Activated naive CD4-positive, alpha-beta T cell treated with anti-CD3 and anti-CD28 coated beads for 36 hours (primary cell): ENCODE data around the gene PITPNM2. TPM values are rescaled to one million over a fixed set of nuclear protein-coding genes. Genes with fewer than 3 reads are reported as not detected.

ENCODE experiments used
- CTCF ChIA-PET: fragments of 350-600 bp; sonication (Branson Sonifier 250); formaldehyde crosslinking; loops from one replicate; lab custom pipeline; 2021; ENCODE audit warnings: antibody characterized with exemption; lab: Charles Lee
- DNase-seq: peaks from one replicate; pipeline ENCODE4 v3.0.0-alpha.2; 2020
- H3K27ac Mint-ChIP-seq: one replicate; pipeline ENCODE4 v1.8.0; 2021; ENCODE audit warnings: mild to moderate bottlenecking, mixed read lengths
- H3K27me3 Mint-ChIP-seq: one replicate; pipeline ENCODE4 v1.8.0; 2021; ENCODE audit warnings: low read depth, mixed read lengths
- H3K36me3 Mint-ChIP-seq: one replicate; pipeline ENCODE4 v1.8.0; 2021; ENCODE audit warnings: low read depth, mixed read lengths
- H3K4me1 Mint-ChIP-seq: one replicate; pipeline ENCODE4 v1.8.0; 2021; ENCODE audit warnings: low read depth, mixed read lengths
- H3K4me3 Mint-ChIP-seq: one replicate; pipeline ENCODE4 v1.8.0; 2021; ENCODE audit warnings: mild to moderate bottlenecking, moderate library complexity, mixed read lengths
- H3K9me3 Mint-ChIP-seq: one replicate; pipeline ENCODE4 v1.8.0; 2021; ENCODE audit warnings: mixed read lengths
- intact Hi-C: fragments of 100-400 bp; cut with micrococcal nuclease; formaldehyde crosslinking; loops from one replicate; pipeline ENCODE4 v1.15.1; 2023
- total RNA-seq, 2 experiments: library from RNA; stranded (reverse); gene quantifications; one replicate each; pipeline ENCODE4 v1.2.3, GENCODE V29; 2021

PITPNM2 gene
- total RNA-seq, 2 experiments from 2014 or later: 15.4 TPM

GRCh38 chr12:123142921-123143735 lies 7.8 kb downstream of the PITPNM2 start:
- Mint-ChIP-seq H3K9me3 (no peaks in the 10 kb centered on the region), H3K4me3 (no peak overlapping the region), H3K36me3 (peaks cover 2% of the 10 kb centered on the region), H3K27me3 (no peaks in the 10 kb centered on the region), H3K27ac (no peak overlapping the region), H3K4me1 (peaks cover 38% of the 10 kb centered on the region)
- DNase-seq: no peak
- CTCF ChIA-PET: interaction anchor here (1.1 to 1.2 kb wide), 2 partner anchors 11 to 99 kb away, joined by 3 to 4 read pairs; no protein-coding TSS in a partner anchor
- intact Hi-C loops: no loop called here

DNA sequence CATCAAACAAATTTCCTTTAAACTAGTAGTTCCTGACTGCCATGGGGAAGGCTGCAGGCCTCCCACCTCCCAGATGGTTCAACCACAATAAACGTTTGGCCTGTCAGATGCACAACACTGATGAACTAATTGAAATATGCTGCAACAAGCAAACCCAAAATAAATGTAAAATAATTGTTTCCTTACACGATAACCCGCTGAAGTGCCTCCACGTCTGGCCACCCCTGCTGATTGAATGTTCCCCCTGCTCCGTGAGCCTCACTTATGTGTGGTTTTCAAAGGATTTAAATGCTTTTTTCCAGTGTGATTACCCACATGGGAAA lies 8.4 kb downstream of the PITPNM2 start:
- no peak for DNase-seq
- Mint-ChIP-seq H3K36me3 (peaks cover 2% of the 10 kb centered on the region), H3K27me3 (no peaks in the 10 kb centered on the region), H3K4me3 (no peak overlapping the region), H3K9me3 (no peaks in the 10 kb centered on the region), H3K27ac (no peak overlapping the region), H3K4me1 (peaks cover 38% of the 10 kb centered on the region)
- intact Hi-C loops: no loop called here
- CTCF ChIA-PET: interaction anchor here (1.1 kb wide), 1 partner anchor 99 kb away, joined by 3 read pairs; no protein-coding TSS in a partner anchor

DNA sequence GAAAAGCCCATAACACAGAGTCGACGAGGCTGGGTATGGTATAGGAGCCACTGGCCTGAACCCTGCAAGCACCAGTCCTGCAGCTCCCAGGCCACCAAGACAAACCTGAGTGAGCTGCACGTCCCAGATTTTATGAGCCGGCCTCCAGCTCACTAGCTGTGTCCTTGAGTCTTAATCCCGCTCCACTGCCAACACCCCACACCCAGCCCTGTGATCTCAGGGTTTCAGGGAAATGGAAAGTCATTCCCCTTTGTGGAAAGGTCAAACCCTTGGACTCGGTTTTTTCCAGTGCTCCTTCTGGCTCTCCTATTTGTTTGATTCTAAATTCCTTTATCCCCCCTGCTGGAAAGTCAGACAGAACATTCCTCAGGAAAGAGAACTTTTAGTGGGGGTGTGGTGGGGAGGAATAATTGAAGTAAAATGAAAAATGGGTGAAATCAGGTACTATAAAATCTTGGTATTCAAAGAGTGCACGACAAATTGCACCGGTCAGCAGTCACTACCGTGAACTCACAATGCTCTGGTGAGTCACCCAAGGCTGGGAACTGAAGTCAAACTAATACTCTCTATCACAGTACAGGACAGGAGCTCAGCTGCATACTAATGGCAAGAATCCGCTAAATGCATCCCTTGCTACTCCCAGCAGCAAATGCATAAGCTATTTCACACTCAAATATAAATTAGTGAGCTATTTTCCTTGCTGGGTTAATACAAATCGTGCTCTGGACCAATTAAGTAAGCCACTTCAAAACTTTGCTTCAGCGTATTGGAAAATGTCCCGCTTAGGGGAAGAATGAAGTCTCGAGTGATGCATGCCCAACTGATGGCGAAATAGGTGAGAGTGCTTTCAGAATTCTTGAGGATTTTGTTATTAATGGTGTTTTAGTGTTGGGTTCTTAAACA lies 9.0 kb downstream of the PITPNM2 start:
- CTCF ChIA-PET: interaction anchor here (0.6 to 1.1 kb wide), 2 partner anchors 23 to 98 kb away, joined by 3 read pairs; no protein-coding TSS in a partner anchor
- no peaks in the 10 kb centered on the region for H3K27me3 Mint-ChIP-seq
- peaks cover 38% of the 10 kb centered on the region for H3K4me1 Mint-ChIP-seq
- no peak overlapping the region for H3K27ac Mint-ChIP-seq
- no peaks in the 10 kb centered on the region for H3K9me3 Mint-ChIP-seq
- peaks cover 2% of the 10 kb centered on the region for H3K36me3 Mint-ChIP-seq
- intact Hi-C loops: no loop called here
- no peak for DNase-seq
- no peak overlapping the region for H3K4me3 Mint-ChIP-seq

DNA sequence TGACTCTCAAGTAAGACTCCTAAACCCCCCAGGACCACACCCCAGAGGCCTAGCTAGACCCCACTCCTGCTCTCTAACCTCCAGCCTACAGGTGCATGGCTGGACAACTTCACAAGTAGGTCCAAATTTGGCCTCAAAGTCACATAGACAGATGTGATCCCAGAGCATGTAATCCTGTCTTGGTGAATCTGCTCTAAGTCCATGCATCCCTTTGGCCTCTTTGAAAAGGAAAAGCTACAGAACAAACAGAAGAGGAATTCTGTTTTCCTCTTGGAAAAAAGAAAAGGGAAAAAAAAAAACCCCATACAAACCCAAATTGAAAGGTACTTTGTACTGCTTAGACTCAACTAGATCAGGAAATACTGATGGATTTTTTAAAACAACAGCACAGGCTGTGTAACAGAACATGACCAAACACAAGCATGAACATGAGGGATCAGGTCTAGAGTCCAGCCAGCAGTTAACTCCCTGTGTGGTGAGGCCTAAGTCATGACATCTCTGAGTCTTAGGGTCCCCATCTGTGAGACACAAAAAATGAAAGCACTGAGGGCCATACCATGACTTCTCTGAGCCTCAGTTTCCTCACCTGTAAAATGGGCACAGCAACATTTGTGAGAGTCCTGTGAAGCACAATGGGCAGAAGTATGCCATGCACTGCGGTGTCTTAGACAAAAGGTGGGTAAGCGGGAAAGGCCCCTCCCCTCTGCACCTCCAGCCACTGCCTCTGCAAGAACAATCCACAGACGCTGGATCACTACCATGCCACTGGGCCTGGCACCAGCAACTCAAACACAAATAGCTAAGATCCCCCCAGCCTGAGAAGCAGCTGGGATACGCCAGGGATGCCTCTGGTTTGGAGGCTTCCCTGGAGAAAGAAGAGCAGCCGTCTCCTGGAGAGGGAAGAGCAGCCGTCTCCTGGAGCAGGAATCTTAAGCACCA lies 9.9 kb downstream of the PITPNM2 start:
- H3K27ac Mint-ChIP-seq: no peak overlapping the region
- intact Hi-C loops: no loop called here
- H3K4me1 Mint-ChIP-seq: peaks cover 39% of the 10 kb centered on the region
- no peak overlapping the region for H3K4me3 Mint-ChIP-seq
- CTCF ChIA-PET: interaction anchor here (0.7 to 0.8 kb wide), 2 partner anchors 12 to 113 kb away, joined by 3 read pairs; no protein-coding TSS in a partner anchor
- no peaks in the 10 kb centered on the region for H3K9me3 Mint-ChIP-seq
- no peak for DNase-seq
- no peaks in the 10 kb centered on the region for H3K27me3 Mint-ChIP-seq
- H3K36me3 Mint-ChIP-seq: peaks cover 3% of the 10 kb centered on the region

DNA sequence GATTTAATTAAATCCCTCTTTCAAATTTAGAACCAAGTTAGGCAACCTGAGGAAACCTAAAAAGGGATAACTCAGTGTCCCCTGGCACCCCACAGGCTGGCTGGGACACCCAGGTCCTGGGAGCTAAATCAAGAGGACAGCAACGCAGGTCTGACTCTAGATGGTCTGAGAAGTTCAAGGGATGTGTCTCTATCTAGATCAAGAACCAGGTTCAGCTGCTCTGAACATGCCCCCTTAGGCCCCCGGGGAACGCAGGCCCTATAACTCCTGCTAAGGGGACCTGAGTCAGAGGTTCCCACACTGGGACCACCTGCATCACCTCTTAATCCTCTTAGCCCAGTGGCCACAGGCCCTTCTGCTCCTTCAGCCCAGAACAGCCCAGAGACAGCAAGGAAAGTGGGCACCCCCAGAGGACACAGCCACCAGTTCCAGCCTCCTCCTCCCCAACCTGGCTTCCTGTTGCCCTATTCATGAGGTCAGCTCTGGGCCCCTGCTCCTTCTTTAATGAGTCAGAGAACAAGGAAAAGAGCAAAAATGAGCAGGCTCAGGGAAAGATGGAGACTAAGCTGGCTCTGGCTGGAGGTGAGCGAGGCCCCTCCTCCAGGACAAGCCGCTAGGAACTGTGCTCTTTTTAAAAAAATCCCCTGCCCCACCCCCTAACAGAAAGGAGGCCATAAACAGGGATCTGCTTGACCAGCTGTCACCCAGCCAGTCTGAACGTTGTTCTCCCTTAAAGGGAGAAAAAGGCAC lies 10.8 kb downstream of the PITPNM2 start:
- Mint-ChIP-seq H3K27ac (no peak overlapping the region), H3K36me3 (peaks cover 1% of the 10 kb centered on the region), H3K4me1 (peaks cover 40% of the 10 kb centered on the region), H3K27me3 (no peaks in the 10 kb centered on the region), H3K9me3 (no peaks in the 10 kb centered on the region), H3K4me3 (no peak overlapping the region)
- no peak for DNase-seq
- CTCF ChIA-PET: interaction anchor here (0.7 to 0.8 kb wide), 2 partner anchors 13 to 112 kb away, joined by 3 read pairs; no protein-coding TSS in a partner anchor
- intact Hi-C loops: no loop called here

GRCh38 chr12:123135688-123136087 lies 15.2 kb downstream of the PITPNM2 start:
- Mint-ChIP-seq H3K27ac (no peak overlapping the region), H3K4me1 (peaks cover 44% of the 10 kb centered on the region), H3K27me3 (no peaks in the 10 kb centered on the region), H3K4me3 (no peak overlapping the region), H3K36me3 (peaks cover 1% of the 10 kb centered on the region), H3K9me3 (no peaks in the 10 kb centered on the region)
- intact Hi-C loops: no loop called here
- no peak for DNase-seq
- CTCF ChIA-PET: interaction anchor here (0.6 to 1.4 kb wide), 3 partner anchors 11 to 246 kb away, joined by 3 read pairs; no protein-coding TSS in a partner anchor

GRCh38 chr12:123134826-123135225 lies 16.1 kb downstream of the PITPNM2 start:
- H3K27me3 Mint-ChIP-seq: no peaks in the 10 kb centered on the region
- H3K9me3 Mint-ChIP-seq: no peaks in the 10 kb centered on the region
- intact Hi-C loops: loop anchor here (5.0 kb wide), 1 partner anchor 93 kb away; no protein-coding TSS in a partner anchor
- peaks cover 42% of the 10 kb centered on the region for H3K4me1 Mint-ChIP-seq
- no peak for DNase-seq
- H3K27ac Mint-ChIP-seq: no peak overlapping the region
- CTCF ChIA-PET: interaction anchor here (0.6 to 1.5 kb wide), 4 partner anchors 10 to 245 kb away, joined by 3 read pairs; no protein-coding TSS in a partner anchor
- peaks cover 1% of the 10 kb centered on the region for H3K36me3 Mint-ChIP-seq
- no peak overlapping the region for H3K4me3 Mint-ChIP-seq

GRCh38 chr12:123134271-123134671 lies 16.6 kb downstream of the PITPNM2 start:
- no peak overlapping the region for H3K4me3 Mint-ChIP-seq
- H3K36me3 Mint-ChIP-seq: peaks cover 1% of the 10 kb centered on the region
- intact Hi-C loops: loop anchor here (5.0 kb wide), 1 partner anchor 92 kb away; no protein-coding TSS in a partner anchor
- H3K9me3 Mint-ChIP-seq: no peaks in the 10 kb centered on the region
- peaks cover 39% of the 10 kb centered on the region for H3K4me1 Mint-ChIP-seq
- no peaks in the 10 kb centered on the region for H3K27me3 Mint-ChIP-seq
- no peak for DNase-seq
- H3K27ac Mint-ChIP-seq: no peak overlapping the region
- CTCF ChIA-PET: interaction anchor here (1.4 to 1.5 kb wide), 2 partner anchors 10 to 92 kb away, joined by 3 read pairs; no protein-coding TSS in a partner anchor

DNA sequence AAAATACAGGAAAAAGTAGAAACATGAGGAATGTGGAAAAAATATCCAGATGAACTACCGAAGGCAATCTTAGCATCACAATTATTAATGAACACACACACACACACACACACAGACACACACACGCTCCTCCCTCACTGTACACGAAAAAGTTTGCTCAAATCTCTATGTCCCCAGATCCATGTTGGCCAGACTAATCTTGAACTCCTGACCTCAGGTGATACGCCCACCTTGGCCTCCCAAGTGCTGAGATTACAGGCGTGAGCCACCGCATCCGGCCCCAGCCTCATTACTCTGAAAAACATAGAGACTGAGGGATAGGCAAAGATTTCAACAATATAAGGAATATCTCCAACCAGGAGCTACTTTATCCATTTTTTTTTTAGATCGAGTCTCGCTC lies 17.2 kb downstream of the PITPNM2 start:
- H3K27me3 Mint-ChIP-seq: no peaks in the 10 kb centered on the region
- intact Hi-C loops: loop anchor here (5.0 kb wide), 1 partner anchor 91 kb away; no protein-coding TSS in a partner anchor
- no peak overlapping the region for H3K27ac Mint-ChIP-seq

DNA sequence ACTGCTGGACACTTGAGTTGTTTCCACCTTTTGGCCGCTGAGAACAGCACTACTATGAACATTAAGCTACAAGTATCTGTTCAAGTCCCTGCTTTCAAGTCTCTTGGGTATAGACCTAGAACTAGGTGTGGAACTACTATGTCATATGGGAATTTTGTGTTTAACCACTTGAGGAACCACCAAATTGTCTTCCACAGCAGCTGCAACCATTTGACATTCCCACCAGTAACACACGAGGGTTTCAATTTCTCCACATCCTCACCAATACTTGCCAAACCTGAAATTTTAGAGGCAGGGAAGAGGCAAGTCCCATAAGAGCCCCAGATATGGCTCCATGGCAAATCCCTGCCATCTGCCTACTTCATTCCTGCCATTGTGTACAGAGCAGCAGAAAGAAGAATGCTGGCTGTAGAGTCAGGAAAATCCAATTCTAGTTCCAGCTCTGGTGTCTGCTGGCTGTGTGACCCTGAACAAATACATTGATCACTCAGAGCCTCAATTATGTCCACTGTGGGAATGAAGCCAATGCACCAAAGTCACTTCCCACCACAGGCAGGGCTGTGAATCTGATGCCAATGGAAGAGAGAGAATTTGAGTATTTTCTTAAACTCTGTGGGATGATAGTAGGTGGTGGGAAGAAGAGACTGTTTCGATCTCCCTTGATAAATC lies 17.8 kb downstream of the PITPNM2 start:
- no peaks in the 10 kb centered on the region for H3K27me3 Mint-ChIP-seq
- DNase-seq: no peak
- H3K4me1 Mint-ChIP-seq: peaks cover 39% of the 10 kb centered on the region
- no peak overlapping the region for H3K4me3 Mint-ChIP-seq
- H3K27ac Mint-ChIP-seq: no peak overlapping the region
- no peaks in the 10 kb centered on the region for H3K9me3 Mint-ChIP-seq
- H3K36me3 Mint-ChIP-seq: peaks cover 1% of the 10 kb centered on the region
- intact Hi-C loops: loop anchor here (1.0 to 5.0 kb wide), 3 partner anchors 13 to 91 kb away; no protein-coding TSS in a partner anchor
- CTCF ChIA-PET: interaction anchor here (0.6 to 1.5 kb wide), 2 partner anchors 90 to 435 kb away, joined by 3 read pairs; no protein-coding TSS in a partner anchor

More for the DNA sequence above, 17.2 kb downstream of the PITPNM2 start:
- no peak overlapping the region for H3K4me3 Mint-ChIP-seq
- H3K36me3 Mint-ChIP-seq: peaks cover 1% of the 10 kb centered on the region
- no peak for DNase-seq
- peaks cover 39% of the 10 kb centered on the region for H3K4me1 Mint-ChIP-seq
- no peaks in the 10 kb centered on the region for H3K9me3 Mint-ChIP-seq
- CTCF ChIA-PET: interaction anchor here (0.6 to 1.5 kb wide), 2 partner anchors 91 to 436 kb away, joined by 3 read pairs; no protein-coding TSS in a partner anchor
